GM12872 (cell line): ENCODE data around the gene GJD3.
A peak's percentile ranks its signal among the peaks of the same experiment; 100 is the strongest.

Source experiments
- TF ChIP-seq, protein P1 (sequence below): IDR thresholded peaks from 3 replicates; pipeline ENCODE4 v1.5.1; 2011; ENCODE audit warnings: low read depth, mild to moderate bottlenecking, low read length, moderate library complexity; ENCODE audit not compliant: insufficient read depth

GJD3 gene

DNA sequence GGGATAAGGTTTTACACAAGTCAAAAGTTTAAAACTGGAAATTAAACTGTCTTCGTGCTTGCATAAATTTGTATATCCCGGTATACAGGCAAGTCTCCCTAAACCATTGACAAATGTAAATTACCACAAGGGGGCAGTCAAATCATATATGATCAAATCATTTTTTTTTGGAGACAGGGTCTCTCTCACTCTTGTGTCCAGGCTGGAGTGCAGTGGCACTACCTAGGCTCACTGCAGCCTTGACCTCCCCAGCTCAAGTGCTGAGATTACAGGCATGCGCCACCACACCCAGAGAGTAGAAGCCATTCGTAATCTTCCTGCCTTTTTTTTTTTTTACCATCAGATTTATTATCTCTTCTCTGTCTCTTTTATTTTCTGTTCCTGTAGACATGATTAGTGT, 34.6 kb upstream of the GJD3 start:
- TF ChIP-seq, protein P1, sequence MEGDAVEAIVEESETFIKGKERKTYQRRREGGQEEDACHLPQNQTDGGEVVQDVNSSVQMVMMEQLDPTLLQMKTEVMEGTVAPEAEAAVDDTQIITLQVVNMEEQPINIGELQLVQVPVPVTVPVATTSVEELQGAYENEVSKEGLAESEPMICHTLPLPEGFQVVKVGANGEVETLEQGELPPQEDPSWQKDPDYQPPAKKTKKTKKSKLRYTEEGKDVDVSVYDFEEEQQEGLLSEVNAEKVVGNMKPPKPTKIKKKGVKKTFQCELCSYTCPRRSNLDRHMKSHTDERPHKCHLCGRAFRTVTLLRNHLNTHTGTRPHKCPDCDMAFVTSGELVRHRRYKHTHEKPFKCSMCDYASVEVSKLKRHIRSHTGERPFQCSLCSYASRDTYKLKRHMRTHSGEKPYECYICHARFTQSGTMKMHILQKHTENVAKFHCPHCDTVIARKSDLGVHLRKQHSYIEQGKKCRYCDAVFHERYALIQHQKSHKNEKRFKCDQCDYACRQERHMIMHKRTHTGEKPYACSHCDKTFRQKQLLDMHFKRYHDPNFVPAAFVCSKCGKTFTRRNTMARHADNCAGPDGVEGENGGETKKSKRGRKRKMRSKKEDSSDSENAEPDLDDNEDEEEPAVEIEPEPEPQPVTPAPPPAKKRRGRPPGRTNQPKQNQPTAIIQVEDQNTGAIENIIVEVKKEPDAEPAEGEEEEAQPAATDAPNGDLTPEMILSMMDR = peak; percentile 48; the same call in 2 of the 3 replicates

DNA sequence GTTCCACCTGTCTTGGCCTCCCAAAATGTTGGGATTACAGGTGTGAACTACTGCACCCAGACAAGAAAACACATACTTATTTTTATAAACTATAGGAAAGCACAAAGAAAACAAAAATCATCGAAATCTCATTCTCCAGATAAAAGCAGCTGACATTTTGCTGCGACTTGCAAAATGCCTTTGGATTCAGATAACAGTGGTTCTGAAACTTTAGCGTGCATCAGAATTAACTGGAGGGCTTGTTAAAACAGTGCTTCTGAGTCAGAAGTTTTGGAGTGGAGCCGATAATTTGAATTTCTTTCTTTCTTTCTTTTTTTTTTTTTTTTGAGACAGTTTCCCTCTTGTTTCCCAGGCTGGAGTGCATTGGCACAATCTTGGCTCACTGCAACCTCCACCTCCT, 17.7 kb upstream of the GJD3 start:
- TF ChIP-seq, protein P1 = no peak

DNA sequence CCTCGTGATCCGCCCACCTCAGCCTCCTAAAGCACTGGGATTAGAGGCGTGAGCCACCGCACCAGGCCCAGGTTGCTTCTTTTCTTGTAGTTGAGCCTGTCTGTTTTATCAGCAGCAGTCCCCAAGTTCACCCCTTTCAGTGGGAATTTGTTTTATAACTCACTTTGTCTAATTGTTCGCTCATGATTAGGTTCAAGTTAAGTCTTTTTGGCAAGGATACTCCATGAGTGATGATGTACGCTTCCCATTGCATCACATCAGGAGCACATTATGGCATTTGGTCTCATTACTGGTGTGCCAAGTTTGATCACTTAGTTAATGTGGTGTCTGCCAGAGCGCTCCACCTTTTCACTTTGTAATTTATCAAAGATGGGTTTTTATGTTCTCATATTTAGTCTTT, 14.4 kb upstream of the GJD3 start:
- TF ChIP-seq, protein P1 = no peak

DNA sequence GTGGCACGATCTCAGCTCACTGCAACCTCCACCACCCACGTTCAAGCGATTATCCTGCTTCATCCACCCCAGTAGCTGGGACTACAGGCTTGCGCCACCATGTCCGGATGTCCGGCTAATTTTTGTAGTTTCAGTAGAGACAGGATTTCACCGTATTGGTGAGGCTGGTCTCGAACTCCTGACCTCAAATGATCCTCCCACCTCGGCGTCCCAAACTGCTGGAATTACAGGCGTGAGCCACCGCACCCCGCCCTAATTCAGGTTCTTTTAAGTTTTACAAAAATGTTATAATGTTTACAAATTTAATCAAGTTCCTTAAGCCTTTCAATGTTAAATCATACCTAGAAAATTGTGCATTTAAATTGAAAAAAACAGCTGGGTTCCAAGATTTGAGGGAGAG, 13.3 kb upstream of the GJD3 start:
- TF ChIP-seq, protein P1 = no peak

DNA sequence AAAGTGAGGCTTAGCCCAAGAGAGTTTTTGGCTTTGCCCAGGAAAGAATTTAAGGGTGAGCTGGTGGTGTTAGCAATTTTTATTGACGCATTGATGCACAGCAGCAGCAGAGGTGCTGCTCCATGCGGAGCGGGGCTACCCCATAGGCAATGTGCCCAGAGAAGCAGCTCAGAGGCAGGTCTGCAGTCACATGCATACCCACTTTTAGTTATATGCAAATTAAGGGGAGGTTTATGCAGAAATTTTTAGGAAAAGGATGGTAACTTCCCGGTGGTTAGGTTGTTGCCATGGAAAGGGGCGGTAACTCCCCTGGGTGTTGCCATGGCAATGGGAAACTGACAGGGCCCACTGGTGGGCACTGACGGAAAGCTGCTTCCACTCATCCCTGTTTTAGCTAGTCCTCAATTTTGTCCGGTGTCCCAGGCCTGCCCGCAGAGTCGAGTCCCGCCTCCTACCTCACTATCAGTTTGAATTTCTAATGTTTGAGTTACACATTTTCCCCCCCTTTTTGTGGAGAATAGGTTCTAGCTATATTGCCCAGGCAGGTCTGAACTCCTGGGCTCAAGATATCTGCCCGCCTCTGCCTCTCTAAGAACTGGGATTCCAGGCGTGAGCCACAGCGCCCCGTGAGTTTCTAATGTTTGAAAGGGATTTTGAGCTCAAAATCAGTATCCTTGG, 10.4 kb upstream of the GJD3 start:
- TF ChIP-seq, protein P1 = no peak

DNA sequence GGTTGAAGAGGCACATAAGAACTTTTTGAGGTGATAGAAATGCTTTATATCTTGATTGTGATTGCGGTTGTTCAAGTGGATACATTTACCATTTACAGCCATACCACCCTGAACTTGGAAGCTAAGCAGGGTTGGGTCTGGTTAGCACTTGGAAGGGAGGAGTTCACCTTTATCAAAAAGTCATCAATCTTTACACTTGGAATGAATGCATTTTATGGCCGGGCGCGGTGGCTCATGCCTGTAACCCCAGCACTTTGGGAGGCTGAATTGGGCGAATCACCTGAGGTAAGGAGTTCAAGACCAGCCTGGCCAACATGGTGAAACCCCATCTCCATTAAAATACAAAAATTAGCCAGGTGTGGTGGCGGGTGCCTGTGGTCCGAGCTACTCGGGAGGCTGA, 9.5 kb upstream of the GJD3 start:
- TF ChIP-seq, protein P1 = no peak

DNA sequence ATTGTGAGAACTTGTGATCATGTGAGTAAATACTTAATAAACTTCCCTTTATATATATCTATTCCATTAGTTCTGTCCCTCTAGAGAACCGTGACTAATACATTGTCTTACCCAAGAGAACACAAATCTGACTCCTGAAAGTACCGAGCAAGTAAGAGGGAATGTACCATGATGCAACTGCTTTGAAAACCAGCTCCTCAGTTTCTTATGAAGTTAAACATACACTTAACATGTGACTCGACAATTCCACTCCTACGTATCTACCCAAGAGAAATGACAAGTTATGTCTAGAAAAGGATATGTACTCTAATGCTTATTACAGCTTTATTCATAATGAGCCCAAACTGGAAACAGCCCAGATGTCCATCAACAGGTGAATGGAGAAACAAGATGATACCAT, 8.8 kb upstream of the GJD3 start:
- TF ChIP-seq, protein P1 = no peak
